HepG2 (cell line): ENCODE results near the gene GAD2. TPM values are rescaled to one million over a fixed set of nuclear protein-coding genes. Genes with fewer than 3 reads are reported as not detected.

Source experiments
- ATAC-seq: fragments of 200-7000 bp; cut with Tn5 transposase; 3 replicates; pipeline ENCODE4 v1.9.1; 2020; ENCODE audit warnings: mild to moderate bottlenecking, moderate library complexity
- BruUV-seq: library from RNA; stranded (reverse); fragments of 400-500 nt; replicated peaks from 2 replicates; lab custom pipeline; 2021; lab: Mats Ljungman, UMichigan
- CTCF ChIA-PET: fragments of 300-600 bp; formaldehyde crosslinking; extraction: SDS; loops from one replicate; lab custom pipeline; 2021; ENCODE audit warnings: low total read pairs, inconsistent platforms, low intra/inter-chr PET ratio; lab: Yijun Ruan, JAX
- POLR2A ChIA-PET: fragments of 350-600 bp; sonication (Branson Sonifier 250); formaldehyde crosslinking; loops from one replicate; lab custom pipeline; 2020; ENCODE audit warnings: antibody characterized with exemption, inconsistent platforms; lab: Yijun Ruan, JAX
- DNase-seq: peaks from one replicate; pipeline ENCODE4 v3.0.0-alpha.2; 2015; ENCODE audit warnings: low spot score
- FAIRE-seq: peaks from 3 replicates; lab custom pipeline; 2011; peaks lifted over from hg19 to GRCh38; lab: Jason Lieb, UNC
- H2AFZ ChIP-seq: one replicate; pipeline ENCODE4 v1.6.1; 2011; ENCODE audit warnings: low read length, inconsistent platforms
- H3K27ac ChIP-seq: fragments of 300-600 bp; 3 replicates; pipeline ENCODE4 v1.8.0; 2011; ENCODE audit warnings: mixed run types, mild to moderate bottlenecking, mixed read lengths, low read length, inconsistent platforms; ENCODE audit not compliant: insufficient read depth; ENCODE audit errors: extremely low read length
- H3K27me3 ChIP-seq, 2 experiments: fragments of 200-600 bp in 1 of 2; 2 replicates in 1 of 2; 3 replicates in 1 of 2; pipeline versions ENCODE4 v1.6.0 to v1.8.0; 2011; ENCODE audit warnings: low read length in 2 of 2, mild to moderate bottlenecking in 2 of 2, moderate library complexity in 2 of 2, inconsistent platforms in 1 of 2; ENCODE audit not compliant: insufficient read depth in 2 of 2, control insufficient read depth in 1 of 2
- H3K36me3 ChIP-seq, 2 experiments: fragments of 200-600 bp in 1 of 2; replicated peaks in 1 of 2; 2 replicates in 1 of 2; 3 replicates in 1 of 2; pipeline versions ENCODE4 v1.5.1 to v1.8.0; 2011; ENCODE audit warnings: low read length in 2 of 2, inconsistent platforms in 1 of 2; ENCODE audit not compliant: insufficient read depth in 2 of 2, control insufficient read depth in 1 of 2
- H3K4me1 ChIP-seq: 2 replicates; pipeline ENCODE4 v1.5.1; 2012; ENCODE audit warnings: low read length, inconsistent platforms; ENCODE audit not compliant: insufficient read depth
- H3K4me2 ChIP-seq: 2 replicates; pipeline ENCODE4 v1.6.0; 2011; ENCODE audit warnings: low read depth, low read length, inconsistent platforms
- H3K4me3 ChIP-seq, 3 experiments: fragments of 200-600 bp in 1 of 3; sonication (generic), shearing (Covaris generic) in 1 of 3; replicated peaks in 1 of 3; 2 replicates each; pipeline ENCODE4 v1.5.1; 2011 to 2016; ENCODE audit warnings: low read length in 3 of 3, inconsistent platforms in 2 of 3, low read depth in 2 of 3, mild to moderate bottlenecking in 2 of 3, control low read depth in 1 of 3, mixed read lengths in 1 of 3; ENCODE audit not compliant: insufficient read depth in 1 of 3
- H3K79me2 ChIP-seq: one replicate; pipeline ENCODE4 v1.6.1; 2011; ENCODE audit warnings: low read length, inconsistent platforms; ENCODE audit not compliant: insufficient read depth
- H3K9ac ChIP-seq: 2 replicates; pipeline ENCODE4 v1.6.0; 2011; ENCODE audit warnings: mild to moderate bottlenecking, low read depth, low read length, inconsistent platforms; ENCODE audit not compliant: insufficient read depth
- H3K9me3 ChIP-seq: 2 replicates; pipeline ENCODE4 v1.5.1; 2012; ENCODE audit warnings: mild to moderate bottlenecking, low read length
- H4K20me1 ChIP-seq: 2 replicates; pipeline ENCODE4 v1.6.0; 2011; ENCODE audit warnings: inconsistent platforms, mild to moderate bottlenecking, low read length, moderate library complexity; ENCODE audit not compliant: insufficient read depth
- ARNT2 ChIP-seq: sonication (generic); formaldehyde crosslinking; IDR thresholded peaks from 2 replicates; pipeline ENCODE4 v1.8.0; 2022; ENCODE audit warnings: mild to moderate bottlenecking, low read depth, missing genetic modification reagents, moderate library complexity
- CHD2 ChIP-seq: IDR thresholded peaks from 2 replicates; pipeline ENCODE4 v1.6.1; 2011; ENCODE audit warnings: low read depth, low read length, improper control_type of control experiment
- FOSL2 ChIP-seq: sonication (generic); formaldehyde crosslinking; IDR thresholded peaks from 2 replicates; pipeline ENCODE4 v1.4.0; 2020; ENCODE audit warnings: missing genetic modification reagents
- NFE2L2 ChIP-seq: fragments of 150-350 bp; IDR thresholded peaks from 2 replicates; pipeline ENCODE4 v1.6.1; 2014; ENCODE audit warnings: low read length
- PLRG1 ChIP-seq: fragments of 450-650 bp; conservative IDR thresholded peaks from 2 replicates; pipeline ENCODE4 v1.6.1; 2016
- STAT5B ChIP-seq: sonication (generic); formaldehyde crosslinking; IDR thresholded peaks from 2 replicates; pipeline ENCODE4 v1.4.0; 2020; ENCODE audit warnings: missing genetic modification reagents
- TARDBP ChIP-seq: sonication (generic); formaldehyde crosslinking; IDR thresholded peaks from 2 replicates; pipeline ENCODE4 v1.8.0; 2022; ENCODE audit warnings: mild to moderate bottlenecking, missing genetic modification reagents
- TP53 ChIP-seq: sonication (generic); formaldehyde crosslinking; conservative IDR thresholded peaks from 2 replicates; pipeline ENCODE4 v1.4.0; 2020; ENCODE audit warnings: missing genetic modification reagents
- ZIK1 ChIP-seq: sonication (generic); formaldehyde crosslinking; IDR thresholded peaks from 2 replicates; pipeline ENCODE4 v1.5.0; 2020; ENCODE audit warnings: mild to moderate bottlenecking, low read depth, missing genetic modification reagents, borderline replicate concordance
- ZNF136 ChIP-seq: sonication (generic); formaldehyde crosslinking; IDR thresholded peaks from 2 replicates; pipeline ENCODE4 v1.8.1; 2022; ENCODE audit warnings: low read depth, mild to moderate bottlenecking, moderate library complexity, missing genetic modification reagents
- ZNF644 ChIP-seq: IDR thresholded peaks from 2 replicates; pipeline ENCODE4 v1.6.1; 2016; ENCODE audit warnings: low read depth
- ZNF781 ChIP-seq: sonication (generic); formaldehyde crosslinking; IDR thresholded peaks from 2 replicates; pipeline ENCODE4 v1.5.1; 2020; ENCODE audit warnings: borderline replicate concordance, mild to moderate bottlenecking, missing genetic modification reagents; ENCODE audit errors: not compliant biosample characterization
- WGBS: methylation state at CpG from one replicate; pipeline ENCODE4 v1.1.6; 2017; ENCODE audit warnings: low lambda C conversion rate; 5-methylcytosine and 5-hydroxymethylcytosine counted together
- in situ Hi-C: cut with HindIII; loops from 2 replicates; pipeline ENCODE4 v1.10.0; 2017; ENCODE audit warnings: low pct_unique_long_range_greater_than_20kb; ENCODE audit not compliant: extremely low pct_ligation_motif_present
- intact Hi-C: fragments of 100-400 bp; cut with micrococcal nuclease; formaldehyde crosslinking; loops from one replicate; pipeline ENCODE4 v1.10.0; 2022; ENCODE audit not compliant: unreplicated experiment
- polyA plus RNA-seq, 8 experiments: library from polyadenylated mRNA; depleted of rRNA in 3 of 8; stranded (reverse) in 7 of 8; unstranded in 1 of 8; fragments of >200 nt; fragmentation: Illumina TruSeq in 4 of 8; extraction: Trizol in 4 of 8; gene quantifications; 2 replicates each; pipeline versions ENCODE4 v1.2.1 to v1.2.3, GENCODE V29; 2011 to 2016; ENCODE audit warnings: low read depth in 4 of 8, missing spikeins in 1 of 8, mixed read lengths in 1 of 8; ENCODE audit not compliant: insufficient read depth in 1 of 8
- total RNA-seq, 5 experiments: library from RNA; depleted of rRNA; stranded (reverse); fragments of >200 nt; fragmentation: Illumina TruSeq; extraction: Trizol; gene quantifications; 2 replicates each; pipeline ENCODE4 v1.2.3, GENCODE V29; 2016; ENCODE audit warnings: low read depth in 1 of 5

GAD2 gene
- total and polyA plus RNA-seq, 2 of the 13 experiments (the other 11 are each of a cell fraction or from before 2014, with no cell fraction given): not detected

DNA sequence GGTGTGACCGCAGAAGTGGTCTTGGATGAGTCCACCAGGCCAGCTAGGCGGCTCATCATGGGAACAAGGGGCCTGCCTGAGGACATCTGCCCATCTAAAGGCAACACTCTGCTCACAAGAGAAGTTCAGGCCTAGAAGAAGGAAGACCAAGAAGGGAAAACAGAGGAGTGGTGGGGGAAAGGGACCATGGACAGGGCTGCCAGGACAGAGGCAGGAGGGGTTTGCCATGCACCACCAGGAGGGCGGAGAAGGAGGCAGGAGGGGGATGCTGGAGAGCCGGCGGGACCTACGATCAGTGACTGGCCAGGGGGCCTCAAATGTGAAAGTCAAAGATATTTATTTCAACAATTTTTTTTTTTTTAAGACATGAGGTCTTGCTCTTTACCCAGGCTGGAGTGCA lies 33.1 kb downstream of the GAD2 start:
- no peak for FAIRE-seq
- TF ChIP-seq CHD2: no peak
- TF ChIP-seq ARNT2 (CRISPR knock-in tag): no peak
- no peak for TF ChIP-seq ZNF781
- TF ChIP-seq ZNF644: no peak
- no peak for TF ChIP-seq ZIK1
- TF ChIP-seq ZNF136: no peak
- TF ChIP-seq NFE2L2: no peak
- TF ChIP-seq TP53 (CRISPR knock-in tag): no peak
- no peak for TF ChIP-seq FOSL2 (CRISPR knock-in tag)
- TF ChIP-seq PLRG1: no peak
- TF ChIP-seq STAT5B: no peak
- DNase-seq: no peak
- Histone ChIP-seq H2AFZ (no peak overlapping the region), H3K79me2 (no peaks in the 10 kb centered on the region), H3K36me3 (no peaks in the 10 kb centered on the region), H3K9me3 (no peaks in the 10 kb centered on the region), H4K20me1 (no peaks in the 10 kb centered on the region), H3K27me3 (peaks cover 0 to under 1% of the 10 kb centered on the region in 2 experiments; a peak in 1 of 5 replicates), H3K9ac (no peak overlapping the region), H3K27ac (no peak overlapping the region), H3K4me3 (no peak overlapping the region), H3K4me2 (no peak overlapping the region), H3K4me1 (no peaks in the 10 kb centered on the region)
- intact Hi-C loops (no loop called here), in situ Hi-C loops (loop anchor here (25.0 kb wide), 1 partner anchor 512 kb away; no protein-coding TSS in a partner anchor)
- ChIA-PET CTCF (no interaction called here), POLR2A (no interaction called here)
- no peak for ATAC-seq
- no TSS peak for BruUV-seq
- WGBS: 5% methylated on average over 5 of the region's 6 CpGs

DNA sequence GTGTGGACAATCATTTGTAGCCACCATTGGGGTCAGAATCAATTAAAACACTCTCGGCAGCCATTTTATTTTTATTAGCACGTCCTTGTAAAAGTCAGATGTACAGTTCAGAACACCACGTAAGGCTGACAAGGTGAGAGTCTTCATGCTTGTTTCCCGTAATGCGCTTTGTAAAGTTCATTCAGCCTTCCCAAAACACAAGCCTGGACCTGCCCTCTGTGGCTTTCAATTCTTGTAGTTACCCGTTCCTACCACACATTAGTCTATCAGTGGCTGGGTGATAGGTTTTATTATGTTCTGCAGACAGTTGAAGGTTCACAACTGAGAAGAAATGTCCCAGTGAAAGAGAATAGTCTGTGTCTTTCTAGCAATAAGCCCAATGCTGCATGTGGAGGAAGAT lies 35.4 kb downstream of the GAD2 start:
- BruUV-seq: no TSS peak
- WGBS: 17% methylated on average over 6 of the region's 6 CpGs
- Histone ChIP-seq H3K9ac (no peak overlapping the region), H3K4me2 (no peak overlapping the region), H4K20me1 (no peaks in the 10 kb centered on the region), H3K4me3 (no peak overlapping the region), H3K27me3 (peaks cover 0 to 6% of the 10 kb centered on the region in 2 experiments; a peak in 2 of 5 replicates), H3K27ac (no peak overlapping the region), H3K4me1 (no peaks in the 10 kb centered on the region), H2AFZ (no peak overlapping the region), H3K36me3 (no peaks in the 10 kb centered on the region), H3K9me3 (no peaks in the 10 kb centered on the region), H3K79me2 (no peaks in the 10 kb centered on the region)
- ATAC-seq (no peak), DNase-seq (no peak), FAIRE-seq (no peak)
- POLR2A ChIA-PET: no interaction called here
- CTCF ChIA-PET: no interaction called here
- intact Hi-C loops (no loop called here), in situ Hi-C loops (loop anchor here (25.0 kb wide), 1 partner anchor 515 kb away; no protein-coding TSS in a partner anchor)
- no peak for TF ChIP-seq TARDBP (CRISPR knock-in tag)
